ENCODE data around the gene CC2D2A.

CC2D2A gene

GRCh38 chr4:15478724-15479088, 9.0 kb downstream of the CC2D2A start:
- in situ Hi-C loops (cut with MboI; ENCODE audit: low pct_unique_long_range_greater_than_20kb, low sequenced_read_pairs, unreplicated experiment): no loop called here
- no peak for DNase-seq (ENCODE audit: low spot score)
- no peak for TF ChIP-seq CTCF (IDR thresholded peaks at IDR 0.05; ENCODE audit: extremely low read depth, insufficient read depth, missing control alignments)

- DNase-seq (ENCODE audit: low spot score): peak; percentile 38
- in situ Hi-C loops (cut with MboI; ENCODE audit: low pct_unique_long_range_greater_than_20kb, low sequenced_read_pairs, unreplicated experiment): no loop called here
- peak; percentile 56 for TF ChIP-seq CTCF (IDR thresholded peaks at IDR 0.05; ENCODE audit: extremely low read depth, insufficient read depth, missing control alignments)
Observed at GRCh38 chr4:15479089-15479912, 9.6 kb downstream of the CC2D2A start.

- in situ Hi-C loops (cut with MboI; ENCODE audit: low pct_unique_long_range_greater_than_20kb, low sequenced_read_pairs, unreplicated experiment): no loop called here
- no peak for TF ChIP-seq CTCF (IDR thresholded peaks at IDR 0.05; ENCODE audit: extremely low read depth, insufficient read depth, missing control alignments)
- no peak for DNase-seq (ENCODE audit: low spot score)
Observed at GRCh38 chr4:15479913-15480185, 10.2 kb downstream of the CC2D2A start.

GRCh38 chr4:15481961-15482745, 12.5 kb downstream of the CC2D2A start:
- no peak for TF ChIP-seq CTCF (IDR thresholded peaks at IDR 0.05; ENCODE audit: extremely low read depth, insufficient read depth, missing control alignments)
- in situ Hi-C loops (cut with MboI; ENCODE audit: low pct_unique_long_range_greater_than_20kb, low sequenced_read_pairs, unreplicated experiment): no loop called here
- DNase-seq (ENCODE audit: low spot score): no peak

GRCh38 chr4:15482842-15483241, 13.2 kb downstream of the CC2D2A start:
- in situ Hi-C loops (cut with MboI; ENCODE audit: low pct_unique_long_range_greater_than_20kb, low sequenced_read_pairs, unreplicated experiment): no loop called here
- DNase-seq (ENCODE audit: low spot score): no peak
- TF ChIP-seq CTCF (IDR thresholded peaks at IDR 0.05; ENCODE audit: extremely low read depth, insufficient read depth, missing control alignments): no peak

GRCh38 chr4:15488136-15488535, 18.5 kb downstream of the CC2D2A start:
- no peak for DNase-seq (ENCODE audit: low spot score)
- TF ChIP-seq CTCF (IDR thresholded peaks at IDR 0.05; ENCODE audit: extremely low read depth, insufficient read depth, missing control alignments): no peak
- in situ Hi-C loops (cut with MboI; ENCODE audit: low pct_unique_long_range_greater_than_20kb, low sequenced_read_pairs, unreplicated experiment): no loop called here
